CD4-positive, CD25-positive, alpha-beta regulatory T cell (primary cell): Measurements from ENCODE around the gene ZNF674. TPM values are rescaled to one million over a fixed set of nuclear protein-coding genes. Genes with fewer than 3 reads are reported as not detected.

ENCODE experiments used
- ATAC-seq, 2 donors: fragments of 150-1000 bp; cut with Tn5 transposase; one replicate each; pipeline ENCODE4 v1.10.0; 2021; ENCODE audit warnings: low read depth in 2 of 2, moderate number of reproducible peaks in 2 of 2, moderate library complexity in 1 of 2
- DNase-seq, 3 donors: peaks; one replicate each; pipeline versions ENCODE4 v3.0.0 to v3.0.0-alpha.2; 2012 to 2022; ENCODE audit warnings: mixed read lengths in 1 of 3
- H3K27ac ChIP-seq: one replicate; pipeline ENCODE4 v1.7.0; 2013; ENCODE audit warnings: mild to moderate bottlenecking, low read length; ENCODE audit not compliant: insufficient read depth, poor library complexity, severe bottlenecking
- H3K27me3 ChIP-seq: one replicate; pipeline ENCODE4 v1.7.0; 2013; ENCODE audit warnings: low read length; ENCODE audit not compliant: control insufficient read depth, insufficient read depth
- H3K36me3 ChIP-seq: one replicate; pipeline ENCODE4 v1.7.0; 2013; ENCODE audit warnings: mild to moderate bottlenecking, low read length, moderate library complexity; ENCODE audit not compliant: control insufficient read depth, insufficient read depth
- H3K4me1 ChIP-seq: 2 replicates; pipeline ENCODE4 v1.7.0; 2013; ENCODE audit warnings: mild to moderate bottlenecking, low read length; ENCODE audit not compliant: insufficient read depth, control insufficient read depth, poor library complexity, severe bottlenecking
- H3K4me3 ChIP-seq: one replicate; pipeline ENCODE4 v1.7.0; 2013; ENCODE audit warnings: low read depth, mild to moderate bottlenecking, low read length, moderate library complexity
- H3K9me3 ChIP-seq, 2 experiments: 1 replicate in 1 of 2; 2 replicates in 1 of 2; pipeline ENCODE4 v1.7.0; 2013; ENCODE audit warnings: low read length in 2 of 2, mild to moderate bottlenecking in 1 of 2, moderate library complexity in 1 of 2; ENCODE audit not compliant: control insufficient read depth in 2 of 2
- H3K27ac Mint-ChIP-seq, 3 donors: one replicate each; pipeline ENCODE4 v1.8.0; 2020 to 2022; ENCODE audit warnings: mild to moderate bottlenecking in 3 of 3, mixed read lengths in 3 of 3, moderate library complexity in 2 of 3
- H3K27me3 Mint-ChIP-seq: one replicate; pipeline ENCODE4 v1.8.0; 2022; ENCODE audit warnings: mild to moderate bottlenecking, mixed read lengths
- H3K36me3 Mint-ChIP-seq: one replicate; pipeline ENCODE4 v1.8.0; 2020; ENCODE audit warnings: mixed read lengths
- H3K4me1 Mint-ChIP-seq, 4 donors: one replicate each; pipeline ENCODE4 v1.8.0; 2020 to 2022; ENCODE audit warnings: mixed read lengths in 4 of 4, mild to moderate bottlenecking in 1 of 4
- H3K4me3 Mint-ChIP-seq, 4 donors: one replicate each; pipeline ENCODE4 v1.8.0; 2020 to 2022; ENCODE audit warnings: mild to moderate bottlenecking in 4 of 4, mixed read lengths in 4 of 4, moderate library complexity in 3 of 4
- H3K9me3 Mint-ChIP-seq, 7 donors: one replicate each; pipeline ENCODE4 v1.8.0; 2020 to 2022; ENCODE audit warnings: mixed read lengths in 7 of 7, mild to moderate bottlenecking in 3 of 7, moderate library complexity in 2 of 7
- polyA plus RNA-seq, 4 donors: library from polyadenylated mRNA; unstranded; fragments of 300-500 nt; fragmentation: Illumina TruSeq; gene quantifications; one replicate each; pipeline ENCODE4 v1.2.3, GENCODE V29; 2021
- total RNA-seq: library from RNA; stranded (reverse); gene quantifications from one replicate; pipeline ENCODE4 v1.2.3, GENCODE V29; 2022

Gene ZNF674
- total and polyA plus RNA-seq, 5 donors from 2014 or later: 0.57 to 3.6 (median 2.4) TPM

DNA sequence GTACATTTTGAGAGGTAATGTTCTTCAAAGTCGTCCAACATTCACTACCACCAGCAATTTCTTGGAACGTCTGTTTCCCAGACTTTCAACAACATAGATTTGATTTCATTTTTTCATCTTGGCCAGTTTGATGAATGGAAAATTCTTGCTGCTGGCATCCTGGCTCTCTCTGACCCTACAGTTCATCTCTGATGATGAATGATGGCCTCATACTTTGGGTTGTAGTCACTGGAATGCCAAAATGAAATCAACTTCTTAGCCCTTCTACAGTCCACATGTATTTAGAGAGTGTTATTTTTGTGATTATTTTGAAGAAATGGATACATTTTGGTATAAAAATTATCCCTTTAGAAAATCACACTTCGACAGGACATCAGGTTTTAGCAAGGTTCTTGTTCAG lies 37.1 kb upstream of the ZNF674 start:
- H3K27ac Mint-ChIP-seq: peak overlapping the region; percentile 32 to 81 (median 76)
- peaks cover 31% of the 10 kb centered on the region for H3K4me1 ChIP-seq

DNA sequence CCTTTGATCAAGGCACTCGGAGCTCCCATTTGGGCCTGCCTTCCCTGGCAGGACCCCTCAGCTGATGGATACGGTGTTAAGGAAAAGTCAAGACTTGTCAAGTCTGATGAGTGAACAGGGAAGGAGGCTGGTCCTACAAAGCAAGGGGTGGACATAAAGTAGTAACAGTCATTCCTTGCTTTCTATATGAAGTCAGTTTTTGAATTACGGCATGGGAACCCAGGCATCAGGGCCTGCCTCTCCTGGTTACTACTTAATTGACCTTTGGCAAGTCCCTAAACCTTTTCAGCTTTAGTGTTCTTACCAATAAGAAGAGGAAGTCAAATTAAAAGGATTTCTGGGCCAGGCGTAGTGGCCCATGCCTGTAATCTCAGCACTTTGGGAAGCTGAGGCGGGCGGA lies 35.4 kb upstream of the ZNF674 start:
- no peak overlapping the region for H3K4me3 ChIP-seq
- ATAC-seq (no peak), DNase-seq (no peak)
- H3K27ac ChIP-seq: no peak overlapping the region
- peaks cover 4 to 79% (median 44%) of the 10 kb centered on the region in 4 donors for H3K4me1 Mint-ChIP-seq
- H3K36me3 Mint-ChIP-seq: peaks cover 13% of the 10 kb centered on the region
- H3K4me1 ChIP-seq: peaks cover 33% of the 10 kb centered on the region
- H3K9me3 ChIP-seq: no peaks in the 10 kb centered on the region
- H3K9me3 Mint-ChIP-seq: no peaks in the 10 kb centered on the region
- H3K27me3 Mint-ChIP-seq: no peaks in the 10 kb centered on the region
- H3K4me3 Mint-ChIP-seq: peak overlapping the region in 2 of 4 donors; percentile 54 to 78
- no peaks in the 10 kb centered on the region for H3K36me3 ChIP-seq
- H3K27ac Mint-ChIP-seq: peak overlapping the region in 1 of 3 donors; percentile 3
- H3K27me3 ChIP-seq: no peaks in the 10 kb centered on the region

More for the DNA sequence above, 37.1 kb upstream of the ZNF674 start:
- peaks cover under 1 to 78% (median 42%) of the 10 kb centered on the region in 4 donors for H3K4me1 Mint-ChIP-seq
- H3K27me3 Mint-ChIP-seq: no peaks in the 10 kb centered on the region
- H3K9me3 Mint-ChIP-seq: no peaks in the 10 kb centered on the region
- peak overlapping the region; percentile 24 for H3K4me3 ChIP-seq
- no peaks in the 10 kb centered on the region for H3K27me3 ChIP-seq
- DNase-seq (no peak), ATAC-seq (no peak)
- H3K4me3 Mint-ChIP-seq: peak overlapping the region in 1 of 4 donors; percentile 14
- H3K27ac ChIP-seq: peak overlapping the region; percentile 29
- no peaks in the 10 kb centered on the region for H3K9me3 ChIP-seq
- H3K36me3 ChIP-seq: peaks cover 3% of the 10 kb centered on the region
- H3K36me3 Mint-ChIP-seq: peaks cover 10% of the 10 kb centered on the region

DNA sequence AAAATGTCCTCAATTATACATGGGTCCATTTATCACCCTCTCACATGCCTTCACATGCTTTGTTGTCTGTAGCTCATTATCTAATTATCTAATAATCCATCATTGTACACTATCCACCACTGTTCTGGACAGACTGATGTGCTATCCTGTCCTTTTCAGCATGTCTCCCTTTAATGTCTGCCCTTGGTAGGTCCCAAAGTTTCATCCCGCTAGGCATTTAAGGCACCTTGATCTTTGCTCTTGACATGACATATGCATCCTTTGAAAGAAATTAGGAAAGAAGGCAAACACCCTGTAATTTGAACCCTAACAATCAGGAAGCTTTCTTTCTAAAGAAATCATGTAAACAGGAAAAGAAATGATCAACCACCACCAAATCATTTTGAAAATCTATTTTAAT lies 34.0 kb upstream of the ZNF674 start:
- Mint-ChIP-seq H3K36me3 (peaks cover 13% of the 10 kb centered on the region), H3K4me1 (peaks cover 4 to 75% (median 40%) of the 10 kb centered on the region in 4 donors), H3K4me3 (peak overlapping the region; percentile 11 to 89 (median 50)), H3K27ac (peak overlapping the region in 2 of 3 donors; percentile 3 to 92), H3K27me3 (no peaks in the 10 kb centered on the region), H3K9me3 (no peaks in the 10 kb centered on the region)
- DNase-seq (no peak), ATAC-seq (no peak)
- no peaks in the 10 kb centered on the region for H3K27me3 ChIP-seq
- H3K36me3 ChIP-seq: no peaks in the 10 kb centered on the region
- H3K9me3 ChIP-seq: no peaks in the 10 kb centered on the region
- peak overlapping the region; percentile 48 for H3K4me3 ChIP-seq
- no peak overlapping the region for H3K27ac ChIP-seq
- H3K4me1 ChIP-seq: peaks cover 33% of the 10 kb centered on the region

DNA sequence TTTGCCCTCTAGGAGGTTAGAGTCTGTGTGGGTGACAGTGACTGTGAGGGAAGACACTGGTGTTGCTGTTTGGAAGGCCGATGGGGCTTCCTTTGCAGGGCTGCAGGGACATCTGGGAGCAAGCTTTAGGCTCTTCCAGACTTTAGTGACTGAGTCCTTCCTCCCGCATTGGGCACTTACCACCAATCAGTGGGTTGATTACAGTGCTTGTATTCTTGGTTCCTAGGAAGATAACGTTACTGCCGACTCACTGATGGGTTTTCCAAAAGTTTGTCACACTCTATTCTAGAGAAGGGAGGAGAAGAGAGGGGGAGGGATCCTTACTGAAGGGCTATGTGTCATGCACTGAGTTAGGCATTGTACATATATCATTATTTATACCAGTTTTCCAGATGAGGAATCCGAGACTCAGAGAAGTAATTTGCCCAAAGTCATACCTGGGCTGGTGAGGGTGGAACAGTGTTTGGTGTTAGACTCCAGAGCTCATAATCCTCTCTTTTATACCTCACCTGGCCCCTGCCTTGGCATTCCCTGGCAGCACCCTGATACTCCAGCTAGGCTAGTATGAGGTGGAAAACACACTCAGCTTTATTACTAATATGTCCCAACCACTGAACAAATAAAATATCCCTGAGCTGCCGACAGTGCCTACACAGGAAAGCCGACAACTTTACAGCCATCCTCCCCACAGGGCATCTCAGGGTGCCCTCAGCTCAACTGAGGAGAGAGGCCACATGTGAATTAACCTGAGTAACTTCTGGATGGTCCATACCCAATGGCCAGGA lies 32.2 kb upstream of the ZNF674 start:
- peaks cover 4 to 66% (median 37%) of the 10 kb centered on the region in 4 donors for H3K4me1 Mint-ChIP-seq
- H3K27me3 Mint-ChIP-seq: no peaks in the 10 kb centered on the region
- Histone ChIP-seq H3K27ac (peak overlapping the region; percentile 41), H3K4me1 (peaks cover 40% of the 10 kb centered on the region), H3K9me3 (no peaks in the 10 kb centered on the region), H3K36me3 (no peaks in the 10 kb centered on the region), H3K4me3 (peak overlapping the region; percentile 92), H3K27me3 (no peaks in the 10 kb centered on the region)
- peak overlapping the region in 2 of 3 donors; percentile 48 to 66 for H3K27ac Mint-ChIP-seq
- no peak for ATAC-seq
- H3K9me3 Mint-ChIP-seq: no peaks in the 10 kb centered on the region
- H3K36me3 Mint-ChIP-seq: peaks cover 9% of the 10 kb centered on the region
- peak overlapping the region; percentile 86 to 94 (median 88) for H3K4me3 Mint-ChIP-seq
- no peak for DNase-seq

DNA sequence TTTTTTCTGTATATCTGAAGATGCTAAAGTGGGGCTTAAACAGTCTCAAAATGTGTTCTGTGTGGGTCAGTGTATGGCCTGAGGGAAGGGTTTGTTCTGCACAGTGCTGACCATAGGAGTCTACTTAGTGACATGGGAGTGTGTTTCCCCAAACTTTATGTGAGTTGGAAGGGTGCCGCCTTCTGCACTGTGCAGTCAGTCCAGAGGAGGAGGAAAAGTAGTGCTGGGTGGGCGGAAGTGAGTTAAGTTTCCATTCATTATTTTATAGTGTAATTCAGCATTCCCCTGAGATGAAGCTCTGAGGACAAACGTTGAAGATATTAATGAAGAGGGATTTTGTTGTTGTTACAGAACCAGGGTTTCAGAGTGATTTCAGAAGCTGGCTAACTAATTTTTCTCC lies 31.2 kb upstream of the ZNF674 start:
- no peaks in the 10 kb centered on the region for H3K36me3 ChIP-seq
- H3K27ac ChIP-seq: peak overlapping the region; percentile 23
- no peaks in the 10 kb centered on the region for H3K27me3 ChIP-seq
- H3K4me3 Mint-ChIP-seq: peak overlapping the region; percentile 86 to 94 (median 88)
- no peaks in the 10 kb centered on the region for H3K27me3 Mint-ChIP-seq
- no peaks in the 10 kb centered on the region for H3K9me3 ChIP-seq
- H3K4me1 Mint-ChIP-seq: peaks cover 4 to 67% (median 36%) of the 10 kb centered on the region in 4 donors
- H3K4me3 ChIP-seq: peak overlapping the region; percentile 92
- H3K4me1 ChIP-seq: peaks cover 50% of the 10 kb centered on the region
- no peaks in the 10 kb centered on the region for H3K9me3 Mint-ChIP-seq
- H3K27ac Mint-ChIP-seq: peak overlapping the region; percentile 9 to 66 (median 53)
- DNase-seq: no peak
- H3K36me3 Mint-ChIP-seq: peaks cover 9% of the 10 kb centered on the region
- ATAC-seq: no peak

DNA sequence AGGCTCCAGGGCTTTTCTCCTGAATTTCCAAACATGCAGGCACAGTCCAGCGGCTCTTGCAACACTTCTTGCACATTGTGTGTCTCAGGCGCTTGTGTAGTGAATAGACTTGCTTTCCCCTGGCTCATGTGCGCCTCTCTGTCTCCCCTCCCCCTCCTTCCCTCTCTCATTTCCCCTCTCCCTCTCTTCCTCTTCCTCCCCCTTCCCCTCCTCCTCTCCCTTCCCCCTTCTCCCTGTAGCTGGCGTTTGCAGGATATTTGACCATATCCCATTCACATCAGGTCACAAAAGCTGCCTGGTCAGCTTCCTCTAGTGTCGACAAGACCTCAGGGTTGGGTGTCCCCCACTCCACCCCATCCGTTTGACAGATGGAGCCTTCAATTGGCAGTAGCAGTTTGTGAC lies 30.8 kb upstream of the ZNF674 start:
- no peaks in the 10 kb centered on the region for H3K27me3 Mint-ChIP-seq
- no peaks in the 10 kb centered on the region for H3K9me3 ChIP-seq
- peaks cover 51% of the 10 kb centered on the region for H3K4me1 ChIP-seq
- ATAC-seq (no peak), DNase-seq (peak in 1 of 3 donors; percentile 43)
- H3K36me3 ChIP-seq: no peaks in the 10 kb centered on the region
- peak overlapping the region; percentile 86 to 94 (median 88) for H3K4me3 Mint-ChIP-seq
- H3K27ac Mint-ChIP-seq: peak overlapping the region; percentile 9 to 66 (median 9)
- H3K27me3 ChIP-seq: no peaks in the 10 kb centered on the region
- no peaks in the 10 kb centered on the region for H3K9me3 Mint-ChIP-seq
- H3K36me3 Mint-ChIP-seq: peaks cover 9% of the 10 kb centered on the region
- peak overlapping the region; percentile 23 for H3K27ac ChIP-seq
- H3K4me3 ChIP-seq: peak overlapping the region; percentile 92
- peaks cover 4 to 67% (median 36%) of the 10 kb centered on the region in 4 donors for H3K4me1 Mint-ChIP-seq

DNA sequence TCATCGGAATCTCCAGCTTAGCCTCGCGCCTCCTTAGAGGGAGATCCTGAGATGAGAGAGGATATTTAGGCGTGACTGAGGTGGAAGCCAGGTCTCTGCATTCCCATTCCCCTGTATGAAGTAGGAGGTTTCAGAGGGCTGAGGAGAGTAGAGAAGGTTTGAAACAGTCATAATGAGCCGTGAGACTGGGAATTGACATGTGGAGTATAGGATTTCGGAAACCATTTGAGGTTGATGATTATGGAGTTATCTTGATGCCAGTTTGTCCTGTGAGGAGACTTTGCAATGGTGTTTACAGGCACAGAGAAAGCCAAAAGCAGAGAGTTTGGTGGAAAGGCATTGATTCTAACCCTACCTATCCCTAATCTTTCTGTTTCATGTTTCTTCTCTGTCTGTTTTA lies 30.4 kb upstream of the ZNF674 start:
- Histone ChIP-seq H3K4me3 (peak overlapping the region; percentile 92), H3K4me1 (peaks cover 51% of the 10 kb centered on the region), H3K27me3 (no peaks in the 10 kb centered on the region), H3K9me3 (no peaks in the 10 kb centered on the region), H3K27ac (peak overlapping the region; percentile 23), H3K36me3 (no peaks in the 10 kb centered on the region)
- no peaks in the 10 kb centered on the region for H3K9me3 Mint-ChIP-seq
- no peak for ATAC-seq
- no peaks in the 10 kb centered on the region for H3K27me3 Mint-ChIP-seq
- H3K27ac Mint-ChIP-seq: peak overlapping the region in 2 of 3 donors; percentile 66 to 80
- H3K4me1 Mint-ChIP-seq: peaks cover 4 to 65% (median 35%) of the 10 kb centered on the region in 4 donors
- H3K36me3 Mint-ChIP-seq: peaks cover 9% of the 10 kb centered on the region
- H3K4me3 Mint-ChIP-seq: peak overlapping the region; percentile 86 to 94 (median 88)
- no peak for DNase-seq
